Measurements from ENCODE around the gene TACC2.

DNA sequence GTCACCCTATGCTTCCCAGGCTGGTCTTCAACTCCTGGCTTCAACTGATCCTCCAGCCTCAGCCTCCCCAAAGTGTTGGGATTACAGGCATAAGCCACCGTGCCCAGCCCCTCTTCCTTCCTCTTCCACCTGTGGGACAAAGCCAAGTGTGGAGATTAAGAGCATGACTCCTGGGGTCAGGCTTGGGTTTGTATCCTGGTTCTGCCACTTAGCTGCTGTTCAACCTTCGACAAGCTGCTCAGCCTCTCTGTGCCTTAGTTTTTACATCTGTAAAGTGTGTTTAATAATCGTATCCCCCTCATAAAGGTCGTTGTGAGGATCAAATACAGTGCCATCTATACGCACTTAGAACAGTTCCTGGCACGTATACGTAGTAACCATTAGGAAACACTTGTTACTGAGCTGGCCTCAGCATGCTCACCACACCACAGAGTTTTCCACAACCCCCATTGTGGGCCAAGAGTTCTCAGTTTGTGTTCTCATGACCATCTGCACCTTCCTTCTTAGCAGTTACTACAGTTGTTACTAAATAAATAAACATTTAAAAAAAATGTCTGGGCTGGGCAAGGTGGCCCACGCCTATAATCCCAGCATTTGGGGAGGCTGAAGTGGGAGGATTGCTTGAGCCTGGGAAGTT, 141.6 kb downstream of the TACC2 start:
- TF ChIP-seq POLR2A (IDR thresholded peaks at IDR 0.05) (no peak), POLR2AphosphoS5 (IDR thresholded peaks at IDR 0.05) (no peak), CTCF (IDR thresholded peaks at IDR 0.05) (no peak)

Data from suprapubic skin (tissue), 4 donors.